Immature natural killer cell (primary cell): ENCODE data around the gene RP9. TPM values are rescaled to one million over a fixed set of nuclear protein-coding genes. Genes with fewer than 3 reads are reported as not detected.

Experiments used
- DNase-seq, 3 donors: peaks; one replicate each; pipeline ENCODE4 v3.0.0; 2022; ENCODE audit warnings: mixed read lengths in 1 of 3
- H3K27ac Mint-ChIP-seq, 6 donors: one replicate each; pipeline ENCODE4 v1.8.0; 2020; ENCODE audit warnings: mixed read lengths in 6 of 6, mild to moderate bottlenecking in 5 of 6, inconsistent platforms in 4 of 6, moderate library complexity in 3 of 6
- H3K27me3 Mint-ChIP-seq, 3 donors: one replicate each; pipeline ENCODE4 v1.8.0; 2020 to 2021; ENCODE audit warnings: low read depth in 3 of 3, mild to moderate bottlenecking in 3 of 3, mixed read lengths in 3 of 3, moderate library complexity in 3 of 3, inconsistent platforms in 1 of 3
- H3K36me3 Mint-ChIP-seq, 3 donors: one replicate each; pipeline ENCODE4 v1.8.0; 2020; ENCODE audit warnings: mixed read lengths in 3 of 3, inconsistent platforms in 2 of 3, mild to moderate bottlenecking in 2 of 3
- H3K4me1 Mint-ChIP-seq, 2 donors: one replicate each; pipeline ENCODE4 v1.8.0; 2020; ENCODE audit warnings: inconsistent platforms in 2 of 2, mild to moderate bottlenecking in 2 of 2, mixed read lengths in 2 of 2, moderate library complexity in 1 of 2
- H3K4me3 Mint-ChIP-seq, 5 donors: one replicate each; pipeline ENCODE4 v1.8.0; 2020; ENCODE audit warnings: mild to moderate bottlenecking in 5 of 5, mixed read lengths in 5 of 5, inconsistent platforms in 3 of 5, moderate library complexity in 3 of 5
- H3K9me3 Mint-ChIP-seq, 6 donors: one replicate each; pipeline ENCODE4 v1.8.0; 2020; ENCODE audit warnings: mild to moderate bottlenecking in 6 of 6, mixed read lengths in 6 of 6, inconsistent platforms in 4 of 6, moderate library complexity in 3 of 6
- polyA plus RNA-seq, 3 donors: library from polyadenylated mRNA; unstranded; fragments of 300-500 nt; fragmentation: Illumina TruSeq; gene quantifications; one replicate each; pipeline ENCODE4 v1.2.3, GENCODE V29; 2021

The RP9 gene
- polyA plus RNA-seq, 3 donors from 2014 or later, result 13.7 to 20.1 (median 17.1) TPM

- no peak overlapping the region for H3K27ac Mint-ChIP-seq
- no peak for DNase-seq
- no peaks in the 10 kb centered on the region for H3K27me3 Mint-ChIP-seq
- H3K4me1 Mint-ChIP-seq, result peaks cover 20 to 77% of the 10 kb centered on the region in 2 donors
- H3K9me3 Mint-ChIP-seq, result no peaks in the 10 kb centered on the region
- no peak overlapping the region for H3K4me3 Mint-ChIP-seq
- H3K36me3 Mint-ChIP-seq, result no peaks in the 10 kb centered on the region
Measured at GRCh38 chr7:33048257-33048656, 60.9 kb downstream of the RP9 start.

- no peaks in the 10 kb centered on the region for H3K9me3 Mint-ChIP-seq
- H3K36me3 Mint-ChIP-seq, result no peaks in the 10 kb centered on the region
- no peak overlapping the region for H3K4me3 Mint-ChIP-seq
- H3K27ac Mint-ChIP-seq, result no peak overlapping the region
- peaks cover 17 to 67% of the 10 kb centered on the region in 2 donors for H3K4me1 Mint-ChIP-seq
- H3K27me3 Mint-ChIP-seq, result no peaks in the 10 kb centered on the region
- DNase-seq, result no peak
Measured at GRCh38 chr7:33044986-33045385, 64.2 kb downstream of the RP9 start.

Other genes starting within 250 kb of the RP9 start
- 10 to 100 TPM; 31.3 to 79.2 (median 51.1) TPM for gene KBTBD2, start 217.6 kb downstream of the RP9 start, polyA plus RNA-seq
- gene FKBP9, start 152.0 kb downstream of the RP9 start, polyA plus RNA-seq, result under 1 TPM in 1 of 3 donors, not detected in 2; 0.08 TPM
- 10 to 100 TPM; 46.1 to 92.9 (median 47.8) TPM for gene NT5C3A, start 46.6 kb downstream of the RP9 start, polyA plus RNA-seq
- 10 to 100 TPM in 2 of 3 donors, 1 to 10 TPM in 1; 5.9 to 12.3 (median 10.8) TPM for gene BBS9, start 20.2 kb upstream of the RP9 start, polyA plus RNA-seq